DOHH2 (cell line): ENCODE measurements around the gene WWTR1.

Experiments used
- H3F3A ChIP-seq: fragments of 200-600 bp; sonication (generic), shearing (Covaris generic); 2 replicates; pipeline ENCODE4 v1.6.0; 2016; ENCODE audit warnings: antibody characterized with exemption, mild to moderate bottlenecking; ENCODE audit not compliant: control insufficient read depth, insufficient read depth
- H3K27ac ChIP-seq: fragments of 200-600 bp; sonication (generic); 2 replicates; pipeline ENCODE4 v1.5.1; 2014; ENCODE audit warnings: low read depth, mild to moderate bottlenecking, low read length, moderate library complexity
- H3K27me3 ChIP-seq: fragments of 200-600 bp; sonication (generic); 2 replicates; pipeline ENCODE4 v1.6.1; 2014; ENCODE audit warnings: mild to moderate bottlenecking, low read length, mixed read lengths; ENCODE audit not compliant: control insufficient read depth
- H3K36me3 ChIP-seq: fragments of 200-600 bp; sonication (generic); 2 replicates; pipeline ENCODE4 v1.6.1; 2014; ENCODE audit warnings: mild to moderate bottlenecking, low read length, moderate library complexity, mixed read lengths; ENCODE audit not compliant: control insufficient read depth
- H3K4me1 ChIP-seq: fragments of 200-600 bp; sonication (generic); 2 replicates; pipeline ENCODE4 v1.6.1; 2014; ENCODE audit warnings: mild to moderate bottlenecking, low read length, mixed read lengths; ENCODE audit not compliant: control insufficient read depth
- H3K4me2 ChIP-seq: fragments of 200-600 bp; sonication (generic); 2 replicates; pipeline ENCODE4 v1.6.0; 2014; ENCODE audit warnings: mild to moderate bottlenecking, low read length, moderate library complexity
- H3K4me3 ChIP-seq: fragments of 200-600 bp; sonication (generic); 2 replicates; pipeline ENCODE4 v1.5.1; 2014; ENCODE audit warnings: mild to moderate bottlenecking, low read length, mixed read lengths
- H3K79me2 ChIP-seq: fragments of 200-600 bp; sonication (generic); 2 replicates; pipeline ENCODE4 v1.6.1; 2014; ENCODE audit warnings: mild to moderate bottlenecking, low read length, mixed read lengths; ENCODE audit not compliant: control insufficient read depth
- H3K9me2 ChIP-seq: fragments of 200-600 bp; sonication (generic); replicated peaks from 2 replicates; pipeline ENCODE4 v1.6.1; 2014; ENCODE audit warnings: mild to moderate bottlenecking, low read length, mixed read lengths; ENCODE audit not compliant: control insufficient read depth
- H3K9me3 ChIP-seq: fragments of 200-600 bp; sonication (generic); 2 replicates; pipeline ENCODE4 v1.6.1; 2014; ENCODE audit warnings: antibody characterized with exemption, low read length, mixed read lengths; ENCODE audit not compliant: control insufficient read depth, insufficient read depth
- H4K20me1 ChIP-seq: fragments of 200-600 bp; sonication (generic); 2 replicates; pipeline ENCODE4 v1.6.0; 2014; ENCODE audit warnings: low read depth, mild to moderate bottlenecking, antibody characterized with exemption, low read length, moderate library complexity; ENCODE audit not compliant: control insufficient read depth, insufficient read depth
- CTCF ChIP-seq: fragments of 200-600 bp; sonication (generic); IDR thresholded peaks from one replicate; pipeline ENCODE4 v1.5.1; 2014; ENCODE audit warnings: antibody characterized with exemption, mild to moderate bottlenecking, low read depth, low read length; ENCODE audit not compliant: poor library complexity, severe bottlenecking
- EZH2phosphoT487 ChIP-seq: fragments of 200-600 bp; sonication (generic); IDR thresholded peaks from 2 replicates; pipeline ENCODE4 v1.6.1; 2017; ENCODE audit warnings: borderline replicate concordance, mild to moderate bottlenecking, antibody characterized with exemption, low read length, moderate library complexity, mixed read lengths

Gene WWTR1

GRCh38 chr3:149583921-149584635, 73.7 kb downstream of the WWTR1 start:
- Histone ChIP-seq H3K79me2 (no peaks in the 10 kb centered on the region), H3K4me3 (no peak overlapping the region), H3K27me3 (peaks cover 13% of the 10 kb centered on the region; the same call in 1 of the 2 replicates), H3F3A (no peaks in the 10 kb centered on the region), H3K9me2 (no peaks in the 10 kb centered on the region), H3K27ac (no peak overlapping the region), H3K9me3 (no peaks in the 10 kb centered on the region), H3K4me2 (no peak overlapping the region), H3K4me1 (no peaks in the 10 kb centered on the region), H3K36me3 (no peaks in the 10 kb centered on the region), H4K20me1 (no peaks in the 10 kb centered on the region)
- TF ChIP-seq CTCF (no peak), EZH2phosphoT487 (no peak)

- Histone ChIP-seq H3K27ac (no peak overlapping the region), H3K4me1 (no peaks in the 10 kb centered on the region)
Observed at GRCh38 chr3:149582395-149582794, 75.4 kb downstream of the WWTR1 start.

GRCh38 chr3:149581681-149582370, 76.0 kb downstream of the WWTR1 start:
- Histone ChIP-seq H3K36me3 (no peaks in the 10 kb centered on the region), H4K20me1 (no peaks in the 10 kb centered on the region), H3F3A (no peaks in the 10 kb centered on the region), H3K27me3 (peaks cover 9% of the 10 kb centered on the region; the same call in 1 of the 2 replicates), H3K79me2 (no peaks in the 10 kb centered on the region), H3K9me3 (no peaks in the 10 kb centered on the region), H3K4me1 (no peaks in the 10 kb centered on the region), H3K4me3 (no peak overlapping the region), H3K4me2 (no peak overlapping the region), H3K9me2 (no peaks in the 10 kb centered on the region), H3K27ac (no peak overlapping the region)
- TF ChIP-seq CTCF (no peak), EZH2phosphoT487 (no peak)

More at GRCh38 chr3:149582395-149582794, 75.4 kb downstream of the WWTR1 start:
- Histone ChIP-seq H3K27me3 (peaks cover 9% of the 10 kb centered on the region; the same call in 1 of the 2 replicates), H3K4me3 (no peak overlapping the region), H3K79me2 (no peaks in the 10 kb centered on the region), H4K20me1 (no peaks in the 10 kb centered on the region), H3K9me3 (no peaks in the 10 kb centered on the region), H3K4me2 (no peak overlapping the region), H3K36me3 (no peaks in the 10 kb centered on the region), H3F3A (no peaks in the 10 kb centered on the region), H3K9me2 (no peaks in the 10 kb centered on the region)
- no peak for TF ChIP-seq CTCF
- TF ChIP-seq EZH2phosphoT487 = no peak
